Uterus (tissue), 4 donors: ENCODE measurements around the gene SGK1. TPM values are rescaled to one million over a fixed set of nuclear protein-coding genes. Genes with fewer than 3 reads are reported as not detected.
"Not testable (repeated sequence)": the region's sequence is repeated elsewhere in the genome, so short reads cannot be mapped to it uniquely, and the experiment has no call there.

Experiments used
- DNase-seq, 2 donors: peaks; one replicate each; pipeline ENCODE4 v3.0.0-alpha.2; 2019 to 2020
- H3K27ac ChIP-seq, 2 donors: fragments of 200-600 bp; sonication (generic); 1 replicate in 1 of 2; 2 replicates in 1 of 2; pipeline ENCODE4 v1.5.1; 2016 to 2018
- H3K27me3 ChIP-seq, 2 donors: fragments of 200-600 bp; sonication (generic); one replicate each; pipeline ENCODE4 v1.5.1; 2018 to 2019; ENCODE audit warnings: control low read depth in 1 of 2
- H3K36me3 ChIP-seq, 2 donors: fragments of 200-600 bp; sonication (generic); one replicate each; pipeline ENCODE4 v1.5.1; 2019; ENCODE audit warnings: control low read depth in 1 of 2
- H3K4me1 ChIP-seq, 2 donors: fragments of 200-600 bp; sonication (generic); one replicate each; pipeline ENCODE4 v1.5.1; 2018 to 2019; ENCODE audit warnings: control low read depth in 1 of 2
- H3K4me3 ChIP-seq, 2 donors: fragments of 200-600 bp; sonication (generic); 1 replicate in 1 of 2; 2 replicates in 1 of 2; pipeline ENCODE4 v1.5.1; 2018 to 2019; ENCODE audit warnings: mild to moderate bottlenecking in 1 of 2
- H3K9me3 ChIP-seq, 2 donors: fragments of 200-600 bp; sonication (generic); one replicate each; pipeline ENCODE4 v1.5.1; 2019; ENCODE audit warnings: control low read depth in 1 of 2
- CTCF ChIP-seq, 4 experiments: fragments of 200-600 bp in 2 of 4; fragments of 450-650 bp in 2 of 4; sonication (generic) in 2 of 4; IDR thresholded peaks; one replicate each; pipeline ENCODE4 v1.5.1; 2016 to 2019; ENCODE audit warnings: antibody characterized with exemption in 4 of 4, mild to moderate bottlenecking in 2 of 4, moderate library complexity in 1 of 4
- POLR2A ChIP-seq, 2 donors: fragments of 450-650 bp; IDR thresholded peaks; one replicate each; pipeline ENCODE4 v1.6.1; 2016; ENCODE audit warnings: antibody characterized with exemption in 2 of 2, mild to moderate bottlenecking in 1 of 2, moderate library complexity in 1 of 2
- intact Hi-C: fragments of 100-400 bp; cut with DNase I; formaldehyde crosslinking; loops from one replicate; pipeline ENCODE4 v1.15.1; 2023; ENCODE audit warnings: low total_unique reads
- total RNA-seq, 4 donors: library from RNA; depleted of rRNA in 3 of 4; stranded (reverse); fragments of >200 nt in 3 of 4; gene quantifications; one replicate each; pipeline versions ENCODE4 v1.1.0 to v1.2.4, GENCODE V29; 2014 to 2023
- donor health status: DM: yes; HTN: yes; CAD: no.

Gene SGK1
- total RNA-seq, 4 donors from 2014 or later: 47.1 to 75.0 (median 59.8) TPM

DNA sequence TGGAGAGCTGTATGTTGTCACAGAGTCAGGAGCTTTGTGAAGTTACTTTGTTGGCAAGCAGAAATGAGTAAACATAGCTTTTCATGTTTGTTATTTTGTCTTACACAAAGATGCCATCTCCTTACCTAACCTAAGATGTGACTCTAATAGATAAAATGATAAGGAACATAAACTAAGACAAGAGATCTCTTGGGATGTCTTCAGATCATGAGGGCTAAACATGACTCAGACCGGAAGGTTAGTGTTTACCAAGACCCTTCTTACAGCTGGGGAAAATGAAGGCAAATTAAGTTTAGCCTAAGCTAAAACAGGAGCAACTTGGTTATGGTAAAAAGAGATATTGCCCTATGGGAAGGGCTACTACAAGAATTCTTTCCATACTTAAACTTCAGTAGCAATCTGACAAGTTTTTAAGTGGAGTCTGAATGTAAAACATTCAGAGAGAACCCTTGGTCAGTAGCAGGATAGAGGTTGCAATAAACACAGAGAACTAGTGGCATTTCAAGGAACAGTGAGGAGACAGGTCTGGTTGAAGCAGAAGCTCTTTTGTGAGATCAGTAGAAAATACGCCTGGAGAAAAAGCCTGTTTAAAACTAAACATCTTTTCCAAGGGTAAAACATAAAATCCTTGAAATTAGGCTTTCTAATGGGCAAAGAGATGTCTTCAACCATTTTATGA, 29.9 kb downstream of the SGK1 start:
- H3K4me1 ChIP-seq: no peaks in the 10 kb centered on the region
- no peak for DNase-seq
- H3K27ac ChIP-seq: no peak overlapping the region
- H3K36me3 ChIP-seq: no peaks in the 10 kb centered on the region
- H3K27me3 ChIP-seq: no peaks in the 10 kb centered on the region
- TF ChIP-seq POLR2A (IDR thresholded peaks at IDR 0.05) (no peak), CTCF (IDR thresholded peaks at IDR 0.05) (no peak)
- no peaks in the 10 kb centered on the region for H3K9me3 ChIP-seq
- intact Hi-C loops: no loop called here
- H3K4me3 ChIP-seq: no peak overlapping the region

DNA sequence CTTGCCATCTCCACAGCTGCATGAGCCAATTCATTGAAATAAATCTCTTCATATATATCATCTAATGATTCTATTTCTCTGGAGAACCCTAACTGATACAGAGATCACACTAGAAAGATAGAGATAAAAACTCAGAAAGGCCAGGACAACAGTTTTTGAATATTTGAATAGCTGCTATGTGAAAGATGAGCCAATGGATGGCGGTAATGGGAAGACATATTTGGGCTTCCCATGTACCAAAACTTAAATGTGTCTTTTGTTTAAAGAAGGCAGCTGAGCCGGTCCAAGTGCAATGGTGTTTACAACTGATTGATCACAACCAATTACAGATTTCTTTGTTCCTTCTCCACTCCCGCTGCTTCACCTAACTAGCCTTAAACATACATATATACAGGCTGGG, 35.1 kb downstream of the SGK1 start:
- no peak overlapping the region for H3K4me3 ChIP-seq
- TF ChIP-seq POLR2A (IDR thresholded peaks at IDR 0.05): no peak
- no peak for TF ChIP-seq CTCF (IDR thresholded peaks at IDR 0.05)
- no peaks in the 10 kb centered on the region for H3K27me3 ChIP-seq
- no peaks in the 10 kb centered on the region for H3K4me1 ChIP-seq
- no peaks in the 10 kb centered on the region for H3K9me3 ChIP-seq
- no peak overlapping the region for H3K27ac ChIP-seq
- no peak for DNase-seq
- H3K36me3 ChIP-seq: no peaks in the 10 kb centered on the region
- intact Hi-C loops: no loop called here

GRCh38 chr6:134281388-134281787, 36.5 kb downstream of the SGK1 start:
- intact Hi-C loops: no loop called here
- Histone ChIP-seq H3K4me3 (no peak overlapping the region), H3K27ac (no peak overlapping the region), H3K9me3 (no peaks in the 10 kb centered on the region), H3K4me1 (no peaks in the 10 kb centered on the region), H3K36me3 (no peaks in the 10 kb centered on the region), H3K27me3 (no peaks in the 10 kb centered on the region)
- TF ChIP-seq POLR2A (IDR thresholded peaks at IDR 0.05) (no peak), CTCF (IDR thresholded peaks at IDR 0.05) (no peak)
- no peak for DNase-seq

DNA sequence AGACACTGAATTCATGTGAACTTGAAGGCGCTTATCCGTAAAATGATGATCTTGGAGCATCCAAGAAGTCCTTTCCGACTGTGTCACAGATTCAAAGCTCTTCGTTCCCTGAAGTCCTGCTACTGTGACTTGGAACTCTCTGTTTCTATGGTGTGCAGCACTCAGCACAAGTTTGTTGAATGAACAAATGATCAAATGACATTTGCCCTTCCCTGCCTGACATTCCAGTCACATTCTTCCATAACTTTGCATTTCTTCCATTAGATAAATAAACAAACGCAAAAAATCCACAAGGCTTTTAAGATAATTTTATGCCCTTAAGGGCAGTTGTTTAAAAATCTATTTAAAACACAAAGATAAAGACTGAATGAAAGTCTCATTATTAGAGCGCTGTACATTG, 39.9 kb downstream of the SGK1 start:
- Histone ChIP-seq H3K27me3 (no peaks in the 10 kb centered on the region), H3K27ac (no peak overlapping the region), H3K36me3 (no peaks in the 10 kb centered on the region), H3K4me3 (no peak overlapping the region), H3K4me1 (no peaks in the 10 kb centered on the region), H3K9me3 (no peaks in the 10 kb centered on the region)
- intact Hi-C loops: no loop called here
- TF ChIP-seq POLR2A (IDR thresholded peaks at IDR 0.05): no peak
- TF ChIP-seq CTCF (IDR thresholded peaks at IDR 0.05): no peak
- no peak for DNase-seq

DNA sequence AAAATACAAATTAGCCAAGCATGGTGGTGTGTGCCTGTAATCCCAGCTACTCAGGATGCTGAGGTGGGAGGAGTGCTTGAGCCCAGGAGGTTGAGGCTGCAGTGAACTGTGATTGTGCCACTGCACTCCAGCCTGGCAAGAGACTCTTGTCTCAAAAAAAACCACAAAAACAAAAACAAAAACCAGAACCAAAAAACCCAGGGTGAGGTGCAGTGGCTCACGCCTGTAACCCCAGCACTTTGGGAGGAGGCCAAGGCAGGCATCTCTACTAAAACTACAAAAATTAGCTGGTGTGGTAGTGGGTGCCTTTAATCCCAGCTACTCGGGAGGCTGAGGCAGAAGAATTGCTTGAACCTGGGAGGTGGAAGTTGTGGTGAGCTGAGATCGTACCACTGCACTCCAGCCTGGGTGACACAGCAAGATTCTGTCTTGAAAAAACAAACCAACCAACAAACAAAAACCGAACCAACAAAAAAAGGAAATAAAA, 41.0 kb downstream of the SGK1 start:
- H3K27ac ChIP-seq, H3K9me3 ChIP-seq, intact Hi-C loops, H3K4me3 ChIP-seq, H3K27me3 ChIP-seq, H3K36me3 ChIP-seq, DNase-seq, H3K4me1 ChIP-seq: not testable (repeated sequence)

DNA sequence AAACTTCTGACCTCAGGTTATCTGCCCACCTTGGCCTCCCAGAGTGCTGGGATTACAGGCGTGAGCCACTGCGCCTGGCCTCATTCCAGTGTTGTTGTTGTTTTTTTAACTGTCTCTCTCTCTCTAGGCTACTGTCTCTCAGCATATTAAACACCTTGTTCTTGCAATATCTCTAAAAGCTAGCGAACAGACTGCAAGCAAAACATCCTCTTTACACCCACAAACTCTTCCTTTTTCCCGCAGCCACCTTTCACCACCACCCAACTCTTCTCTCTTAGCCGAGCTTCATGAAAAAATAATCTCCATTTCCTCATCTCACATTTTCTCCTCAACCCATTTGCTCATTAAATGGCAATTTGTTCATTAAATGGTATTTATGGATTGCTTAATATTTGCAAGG, 45.5 kb downstream of the SGK1 start:
- Histone ChIP-seq H3K4me1 (no peaks in the 10 kb centered on the region), H3K36me3 (no peaks in the 10 kb centered on the region), H3K27ac (no peak overlapping the region), H3K9me3 (no peaks in the 10 kb centered on the region), H3K4me3 (no peak overlapping the region), H3K27me3 (no peaks in the 10 kb centered on the region)
- intact Hi-C loops: no loop called here
- no peak for DNase-seq
- TF ChIP-seq POLR2A (IDR thresholded peaks at IDR 0.05) (no peak), CTCF (IDR thresholded peaks at IDR 0.05) (no peak)
